ENCODE measurements around the gene DNAJC6. TPM values are rescaled to one million over a fixed set of nuclear protein-coding genes. Genes with fewer than 3 reads are reported as not detected.

DNAJC6 gene
- total and polyA plus RNA-seq, 10 donors = 0.20 to 9.7 (median 5.7) TPM

GRCh38 chr1:65319141-65319540 lies 9.8 kb downstream of the DNAJC6 start:
- H3K4me1 ChIP-seq = no peaks in the 10 kb centered on the region
- intact Hi-C loops (cut with DNase I; ENCODE audit: low total_unique reads) = no loop called here
- H3K27me3 ChIP-seq (replicated peaks in 1 of 7) = no peaks in the 10 kb centered on the region
- no peak overlapping the region for H3K4me3 ChIP-seq
- DNase-seq = no peak
- H3K9me3 ChIP-seq = peaks cover 0 to 17% (median 2%) of the 10 kb centered on the region in 8 donors
- no peak for TF ChIP-seq POLR2AphosphoS5 (IDR thresholded peaks at IDR 0.05)
- TF ChIP-seq POLR2A (IDR thresholded peaks at IDR 0.05) = no peak
- no peak for TF ChIP-seq CTCF (IDR thresholded peaks at IDR 0.05 in 8 of 11, conservative IDR thresholded peaks at IDR 0.05 in 3 of 11)
- no peak overlapping the region for H3K27ac ChIP-seq
- H3K36me3 ChIP-seq = no peaks in the 10 kb centered on the region
- 91 to 100% (median 96%) methylated on average over 3 of the region's 3 CpGs for WGBS, 5 donors

- no peak for DNase-seq
- WGBS, 5 donors = 95 to 100% (median 97%) methylated on average over 1 of the region's 1 CpG
- Histone ChIP-seq H3K4me1 (no peaks in the 10 kb centered on the region), H3K27ac (no peak overlapping the region), H3K27me3 (replicated peaks in 1 of 7) (no peaks in the 10 kb centered on the region), H3K9me3 (peaks cover 0 to 17% (median 2%) of the 10 kb centered on the region in 8 donors), H3K36me3 (no peaks in the 10 kb centered on the region), H3K4me3 (no peak overlapping the region)
- TF ChIP-seq POLR2A (IDR thresholded peaks at IDR 0.05) (no peak), POLR2AphosphoS5 (IDR thresholded peaks at IDR 0.05) (no peak), CTCF (IDR thresholded peaks at IDR 0.05 in 8 of 11, conservative IDR thresholded peaks at IDR 0.05 in 3 of 11) (no peak)
- intact Hi-C loops (cut with DNase I; ENCODE audit: low total_unique reads) = no loop called here
Observed at GRCh38 chr1:65319754-65320153, 10.4 kb downstream of the DNAJC6 start.

GRCh38 chr1:65321879-65322278 lies 12.5 kb downstream of the DNAJC6 start:
- WGBS, 5 donors = 28 to 51% (median 45%) methylated on average over 2 of the region's 2 CpGs
- Histone ChIP-seq H3K27ac (no peak overlapping the region), H3K9me3 (peaks cover 0 to 17% (median 2%) of the 10 kb centered on the region in 8 donors), H3K4me1 (no peaks in the 10 kb centered on the region), H3K36me3 (no peaks in the 10 kb centered on the region), H3K27me3 (replicated peaks in 1 of 7) (no peaks in the 10 kb centered on the region), H3K4me3 (no peak overlapping the region)
- TF ChIP-seq POLR2AphosphoS5 (IDR thresholded peaks at IDR 0.05) = no peak
- no peak for TF ChIP-seq POLR2A (IDR thresholded peaks at IDR 0.05)
- TF ChIP-seq CTCF (IDR thresholded peaks at IDR 0.05 in 8 of 11, conservative IDR thresholded peaks at IDR 0.05 in 3 of 11) = no peak
- no peak for DNase-seq
- intact Hi-C loops (cut with DNase I; ENCODE audit: low total_unique reads) = no loop called here

- Histone ChIP-seq H3K36me3 (no peaks in the 10 kb centered on the region), H3K4me1 (no peaks in the 10 kb centered on the region), H3K27ac (no peak overlapping the region), H3K27me3 (replicated peaks in 1 of 7) (no peaks in the 10 kb centered on the region), H3K4me3 (no peak overlapping the region), H3K9me3 (peaks cover 0 to 17% (median 2%) of the 10 kb centered on the region in 8 donors)
- WGBS, 5 donors = 53 to 62% (median 56%) methylated on average over 5 of the region's 5 CpGs
- intact Hi-C loops (cut with DNase I; ENCODE audit: low total_unique reads) = no loop called here
- TF ChIP-seq POLR2A (IDR thresholded peaks at IDR 0.05) = no peak
- DNase-seq = no peak
Observed at GRCh38 chr1:65323246-65323645, 13.9 kb downstream of the DNAJC6 start.

DNA sequence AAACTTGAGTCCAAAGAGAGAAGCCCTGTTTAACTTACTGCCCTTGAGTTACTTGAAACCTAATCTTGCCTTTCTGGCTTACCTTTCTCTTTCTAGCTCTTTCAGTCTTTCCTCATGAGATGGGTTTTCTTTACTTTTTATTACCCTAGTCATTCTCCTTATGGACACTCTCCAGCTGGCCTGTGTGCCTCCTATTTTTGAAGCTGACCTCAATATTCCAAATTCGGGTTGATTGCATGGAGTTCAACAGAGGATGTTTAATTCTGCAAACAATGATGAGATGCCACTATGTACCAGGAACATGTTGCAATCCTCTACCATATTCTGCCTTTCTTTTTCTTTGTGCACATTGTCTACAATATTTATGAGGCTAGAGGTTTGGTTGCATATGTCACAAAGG lies 20.7 kb downstream of the DNAJC6 start:
- H3K36me3 ChIP-seq = no peaks in the 10 kb centered on the region
- no peaks in the 10 kb centered on the region for H3K27me3 ChIP-seq (replicated peaks in 1 of 7)
- H3K9me3 ChIP-seq = no peaks in the 10 kb centered on the region
- no peaks in the 10 kb centered on the region for H3K4me1 ChIP-seq
- no peak overlapping the region for H3K27ac ChIP-seq
- DNase-seq = no peak
- intact Hi-C loops (cut with DNase I; ENCODE audit: low total_unique reads) = no loop called here
- 81 to 93% (median 90%) methylated on average over 1 of the region's 1 CpG for WGBS, 5 donors
- no peak for TF ChIP-seq CTCF (IDR thresholded peaks at IDR 0.05 in 8 of 11, conservative IDR thresholded peaks at IDR 0.05 in 3 of 11)
- TF ChIP-seq POLR2AphosphoS5 (IDR thresholded peaks at IDR 0.05) = no peak
- no peak for TF ChIP-seq POLR2A (IDR thresholded peaks at IDR 0.05)
- no peak overlapping the region for H3K4me3 ChIP-seq

Measured in spleen (tissue), 11 donors.